Fibroblast of lung (primary cell): ENCODE data around the gene GABRB2. TPM values are rescaled to one million over a fixed set of nuclear protein-coding genes. Genes with fewer than 3 reads are reported as not detected.

ENCODE experiments used
- DNase-seq, 2 donors: peaks; one replicate each; pipeline versions ENCODE4 v3.0.0 to v3.0.0-alpha.2; 2010; ENCODE audit warnings: low read depth in 2 of 2
- H2AFZ ChIP-seq: 2 replicates; pipeline ENCODE4 v1.5.1; 2012; ENCODE audit warnings: low read length, control low read depth, inconsistent platforms
- H3K27ac ChIP-seq: 2 replicates; pipeline ENCODE4 v1.5.1; 2011; ENCODE audit warnings: low read length, control low read depth; ENCODE audit not compliant: insufficient read depth
- H3K27me3 ChIP-seq: 2 replicates; pipeline ENCODE4 v1.5.1; 2011; ENCODE audit warnings: mild to moderate bottlenecking, low read length; ENCODE audit not compliant: control insufficient read depth, insufficient read depth
- H3K36me3 ChIP-seq: 2 replicates; pipeline ENCODE4 v1.5.1; 2011; ENCODE audit warnings: low read length; ENCODE audit not compliant: control insufficient read depth, insufficient read depth
- H3K4me1 ChIP-seq: 2 replicates; pipeline ENCODE4 v1.5.1; 2011; ENCODE audit warnings: low read length; ENCODE audit not compliant: control insufficient read depth, insufficient read depth; ENCODE audit errors: extremely low read depth
- H3K4me2 ChIP-seq: 2 replicates; pipeline ENCODE4 v1.5.1; 2011; ENCODE audit warnings: low read length, control low read depth; ENCODE audit not compliant: insufficient read depth; ENCODE audit errors: extremely low read depth
- H3K4me3 ChIP-seq, 4 experiments: fragments of 200-600 bp in 1 of 4; sonication (generic) in 1 of 4; replicated peaks in 1 of 4; 2 replicates each; pipeline ENCODE4 v1.5.1; 2011 to 2016; ENCODE audit warnings: low read length in 4 of 4, low read depth in 3 of 4, mild to moderate bottlenecking in 3 of 4, control low read depth in 2 of 4, inconsistent platforms in 1 of 4, mixed read lengths in 1 of 4; ENCODE audit not compliant: insufficient read depth in 1 of 4; ENCODE audit errors: control extremely low read depth in 1 of 4
- H3K79me2 ChIP-seq: 2 replicates; pipeline ENCODE4 v1.5.1; 2012; ENCODE audit warnings: mild to moderate bottlenecking, low read length, inconsistent platforms; ENCODE audit not compliant: control insufficient read depth, insufficient read depth
- H3K9ac ChIP-seq: 2 replicates; pipeline ENCODE4 v1.5.1; 2011; ENCODE audit warnings: mild to moderate bottlenecking, low read length, control low read depth; ENCODE audit not compliant: insufficient read depth
- H3K9me3 ChIP-seq: 2 replicates; pipeline ENCODE4 v1.5.1; 2012; ENCODE audit warnings: low read depth, low read length; ENCODE audit not compliant: control insufficient read depth, insufficient read depth
- H4K20me1 ChIP-seq: 2 replicates; pipeline ENCODE4 v1.5.1; 2011; ENCODE audit warnings: low read length; ENCODE audit not compliant: control insufficient read depth, insufficient read depth; ENCODE audit errors: extremely low read depth
- CTCF ChIP-seq, 2 donors: IDR thresholded peaks in 1 of 2; conservative IDR thresholded peaks in 1 of 2; 1 replicate in 1 of 2; 2 replicates in 1 of 2; pipeline ENCODE4 v1.5.1; 2011 to 2012; ENCODE audit warnings: low read length in 2 of 2, control low read depth in 1 of 2, inconsistent platforms in 1 of 2, low read depth in 1 of 2, mild to moderate bottlenecking in 1 of 2
- EZH2 ChIP-seq: IDR thresholded peaks from 2 replicates; pipeline ENCODE4 v1.5.1; 2012; ENCODE audit warnings: low read length, control low read depth, mild to moderate bottlenecking; ENCODE audit errors: missing control alignments
- polyA plus RNA-seq, 2 donors: library from polyadenylated mRNA; depleted of rRNA in 1 of 2; stranded (reverse) in 1 of 2; unstranded in 1 of 2; fragments of >200 nt; gene quantifications; 2 replicates each; pipeline ENCODE4 v1.2.1, GENCODE V29; 2011 to 2012; ENCODE audit warnings: missing spikeins in 1 of 2
- total RNA-seq: library from RNA; depleted of rRNA; stranded (reverse); fragments of >200 nt; gene quantifications from 2 replicates; pipeline ENCODE4 v1.2.1, GENCODE V29; 2014

GABRB2 gene
- total and polyA plus RNA-seq, 2 donors (not counting 1 experiment from before 2014, with no cell fraction given): under 0.01 to 0.01 TPM

GRCh38 chr5:161414037-161414436 lies 132.5 kb downstream of the GABRB2 start:
- H3K4me1 ChIP-seq: no peaks in the 10 kb centered on the region
- no peaks in the 10 kb centered on the region for H4K20me1 ChIP-seq
- H3K9me3 ChIP-seq: no peaks in the 10 kb centered on the region
- H3K36me3 ChIP-seq: no peaks in the 10 kb centered on the region
- no peaks in the 10 kb centered on the region for H3K79me2 ChIP-seq
- H3K27ac ChIP-seq: no peak overlapping the region
- DNase-seq: no peak
- no peak overlapping the region for H3K9ac ChIP-seq
- H2AFZ ChIP-seq: no peak overlapping the region
- H3K27me3 ChIP-seq: no peaks in the 10 kb centered on the region
- H3K4me3 ChIP-seq: no peak overlapping the region
- no peak overlapping the region for H3K4me2 ChIP-seq
- TF ChIP-seq CTCF (conservative IDR thresholded peaks at IDR 0.05 in 1 of 2, IDR thresholded peaks at IDR 0.05 in 1 of 2; ENCODE audit: low read depth in 1 of 2, low read length in 2 of 2) (no peak), EZH2 (no peak)

GRCh38 chr5:161412792-161413191 lies 133.7 kb downstream of the GABRB2 start:
- TF ChIP-seq EZH2: no peak
- no peak for TF ChIP-seq CTCF (conservative IDR thresholded peaks at IDR 0.05 in 1 of 2, IDR thresholded peaks at IDR 0.05 in 1 of 2; ENCODE audit: low read depth in 1 of 2, low read length in 2 of 2)
- no peak for DNase-seq
- H3K4me3 ChIP-seq: no peak overlapping the region
- no peaks in the 10 kb centered on the region for H4K20me1 ChIP-seq
- no peak overlapping the region for H2AFZ ChIP-seq
- H3K79me2 ChIP-seq: no peaks in the 10 kb centered on the region
- H3K27ac ChIP-seq: no peak overlapping the region
- no peaks in the 10 kb centered on the region for H3K9me3 ChIP-seq
- H3K4me2 ChIP-seq: no peak overlapping the region
- H3K36me3 ChIP-seq: no peaks in the 10 kb centered on the region
- H3K4me1 ChIP-seq: no peaks in the 10 kb centered on the region
- no peaks in the 10 kb centered on the region for H3K27me3 ChIP-seq
- no peak overlapping the region for H3K9ac ChIP-seq

- no peaks in the 10 kb centered on the region for H3K79me2 ChIP-seq
- no peak overlapping the region for H3K9ac ChIP-seq
- TF ChIP-seq CTCF (conservative IDR thresholded peaks at IDR 0.05 in 1 of 2, IDR thresholded peaks at IDR 0.05 in 1 of 2; ENCODE audit: low read depth in 1 of 2, low read length in 2 of 2): no peak
- TF ChIP-seq EZH2: no peak
- H3K4me1 ChIP-seq: no peaks in the 10 kb centered on the region
- H2AFZ ChIP-seq: no peak overlapping the region
- no peak overlapping the region for H3K4me3 ChIP-seq
- H4K20me1 ChIP-seq: no peaks in the 10 kb centered on the region
- H3K4me2 ChIP-seq: no peak overlapping the region
- no peaks in the 10 kb centered on the region for H3K9me3 ChIP-seq
- H3K36me3 ChIP-seq: no peaks in the 10 kb centered on the region
- no peak for DNase-seq
- H3K27ac ChIP-seq: no peak overlapping the region
- no peaks in the 10 kb centered on the region for H3K27me3 ChIP-seq
Measured at GRCh38 chr5:161411156-161411555, 135.4 kb downstream of the GABRB2 start.
